Activated CD8-positive, alpha-beta memory T cell treated with anti-CD3 and anti-CD28 coated beads, Interleukin-2, amount 50 U/mL, for 1 hour (primary cell): ENCODE data around the gene MTCH1.

Experiments
- DNase-seq: peaks from one replicate; pipeline ENCODE4 v3.0.0-alpha.2; 2020; ENCODE audit errors: extremely low read depth

MTCH1 gene

DNA sequence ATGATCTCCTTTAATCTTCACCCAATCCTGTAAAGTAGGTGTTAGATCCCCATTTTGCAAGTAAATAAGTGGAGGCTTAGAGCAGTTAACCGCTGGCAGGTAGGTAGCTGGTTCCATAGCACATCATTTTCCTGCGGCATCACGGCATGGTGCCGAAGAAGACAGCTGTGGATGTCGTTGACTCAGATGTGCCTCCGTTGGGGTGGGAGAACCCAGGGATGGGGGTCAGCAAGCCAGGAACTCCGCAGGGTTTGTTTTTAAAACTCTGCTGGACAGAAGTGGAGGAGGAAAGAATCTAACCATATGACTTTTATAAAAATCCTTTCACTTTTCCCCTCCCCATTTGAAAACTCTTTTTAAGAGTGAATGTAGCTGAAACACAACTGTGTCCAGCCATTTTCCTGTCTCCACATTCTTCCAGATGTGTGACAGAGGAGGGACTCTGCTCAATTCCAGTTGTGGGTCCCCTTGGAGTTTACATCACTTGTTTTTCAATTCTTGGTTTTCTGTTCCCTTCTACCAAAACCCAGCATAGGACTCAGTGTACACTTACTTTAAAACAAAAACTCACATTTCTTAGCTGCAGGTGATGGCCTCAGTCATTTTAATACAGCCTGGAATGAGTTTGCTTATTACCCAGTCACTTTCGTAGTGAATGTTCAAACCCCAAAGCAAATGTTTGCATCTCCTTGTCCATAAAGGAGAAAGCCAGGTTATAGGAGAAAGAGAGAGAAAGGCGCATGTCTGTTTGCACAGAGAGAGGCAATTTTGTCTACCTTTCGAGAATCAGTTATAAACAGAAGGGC, 59.1 kb downstream of the MTCH1 start:
- no peak for DNase-seq

DNA sequence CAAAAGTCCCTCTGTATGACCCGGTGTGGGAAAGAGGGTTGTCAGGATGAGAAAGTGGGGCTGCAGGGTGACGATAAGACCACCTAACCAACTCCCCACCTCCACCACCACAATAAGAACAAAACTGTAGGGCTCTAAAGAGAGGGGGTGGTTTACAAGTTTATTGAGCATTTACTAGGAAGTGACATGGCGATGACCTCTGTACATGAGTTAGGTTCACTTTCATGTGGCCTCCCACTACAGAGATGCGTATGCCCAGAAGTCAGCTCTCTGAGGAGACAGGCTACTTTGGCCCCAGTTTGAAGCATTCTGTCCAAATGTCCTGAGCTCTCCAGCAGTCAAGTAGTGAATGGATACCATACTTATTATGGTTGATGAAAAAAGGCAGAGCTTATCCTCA, 60.2 kb downstream of the MTCH1 start:
- DNase-seq: no peak

DNA sequence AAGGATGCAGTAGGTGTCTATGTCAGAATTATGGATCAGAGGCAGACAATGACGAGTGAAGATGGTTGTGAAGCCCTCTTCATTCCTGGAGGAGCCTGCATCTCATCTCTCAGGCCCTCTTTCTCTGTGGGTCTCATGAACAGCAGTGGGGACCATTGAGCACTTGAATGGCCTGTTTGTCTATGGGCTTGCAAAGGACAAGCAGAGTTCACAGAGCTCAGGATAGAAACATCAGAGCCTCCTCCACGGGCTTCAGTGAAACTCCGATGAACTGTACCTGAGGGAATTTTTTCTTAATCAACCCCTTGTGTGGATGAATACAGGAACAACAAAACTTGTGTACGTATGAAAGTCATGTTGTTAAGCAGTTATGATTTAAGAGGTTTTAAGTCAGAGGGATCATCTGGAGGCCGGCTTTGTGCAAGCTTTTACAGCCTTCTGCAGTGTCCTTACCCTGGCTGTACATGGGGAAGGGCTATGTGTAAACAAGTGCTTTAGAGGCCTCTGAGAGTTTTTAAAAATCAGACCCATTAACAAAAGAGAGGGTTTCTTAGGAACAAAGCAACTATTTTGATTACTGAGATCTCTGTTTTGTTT, 61.1 kb downstream of the MTCH1 start:
- DNase-seq: no peak

DNA sequence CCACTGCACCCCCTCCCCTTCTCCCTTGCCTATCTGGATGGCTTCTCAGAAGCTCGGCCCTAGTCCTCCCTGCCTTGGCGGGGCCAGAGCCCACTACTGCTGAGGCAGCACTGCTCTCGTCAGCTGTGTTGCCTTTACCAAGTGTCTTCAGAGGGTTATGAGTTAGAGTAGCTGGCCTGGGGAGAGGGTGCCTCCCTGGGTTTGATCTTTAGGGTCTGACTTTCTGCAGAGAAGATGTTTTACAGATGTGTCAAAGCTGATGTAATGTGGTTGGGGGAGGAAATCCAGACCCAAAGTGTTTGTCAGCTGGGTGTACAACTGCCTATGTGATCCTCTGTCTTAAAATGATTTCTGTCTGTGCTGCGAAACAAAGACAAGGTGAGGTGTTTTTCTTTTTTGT, 61.9 kb downstream of the MTCH1 start:
- no peak for DNase-seq

DNA sequence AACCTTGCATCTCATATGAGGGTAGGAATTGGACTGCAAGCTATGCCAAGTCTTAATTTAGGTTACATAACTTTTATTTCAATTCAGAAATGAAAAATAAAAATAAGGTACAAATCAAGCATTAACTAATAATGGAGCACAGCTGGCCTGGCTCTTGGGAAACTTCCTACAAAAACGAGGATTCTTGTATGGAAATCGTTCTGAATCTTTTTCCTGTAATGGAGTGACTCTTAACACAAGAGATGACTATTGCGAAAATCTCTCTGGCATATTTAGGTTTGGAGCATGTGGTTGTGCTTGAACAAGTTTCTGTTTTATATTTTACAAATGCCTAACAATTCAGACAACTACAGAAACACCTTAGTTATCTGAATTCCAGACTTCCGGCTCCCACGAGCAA, 65.5 kb downstream of the MTCH1 start:
- no peak for DNase-seq

DNA sequence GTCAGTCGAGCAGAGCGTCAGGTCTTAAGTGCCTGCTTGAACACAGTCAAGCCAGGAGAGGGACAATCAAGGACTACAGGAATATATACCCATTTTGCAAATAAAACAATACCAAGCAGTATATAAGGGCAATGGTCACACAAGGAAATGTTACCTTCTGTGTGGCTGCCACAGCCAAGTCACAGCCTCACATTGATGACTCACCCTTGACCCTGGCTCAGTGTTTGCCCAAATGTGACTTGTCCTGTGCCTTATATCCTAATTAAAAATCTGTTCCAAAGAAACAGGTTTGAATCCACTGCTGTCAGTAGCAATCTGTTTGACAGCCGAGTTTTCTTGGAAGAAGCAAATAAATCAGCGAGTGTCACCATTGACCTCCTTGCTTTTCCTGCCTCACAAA, 65.9 kb downstream of the MTCH1 start:
- DNase-seq: no peak
